Activated CD8-positive, alpha-beta T cell treated with anti-CD3 and anti-CD28 coated beads, Interleukin-2, amount 10 ng/mL, durations not matched to agents 7 days and 5 days (primary cell): ENCODE results near the gene DMGDH. TPM values are rescaled to one million over a fixed set of nuclear protein-coding genes. Genes with fewer than 3 reads are reported as not detected.

ENCODE experiments used
- ATAC-seq: fragments of 150-1000 bp; cut with Tn5 transposase; one replicate; pipeline ENCODE4 v1.10.0; 2021; ENCODE audit warnings: moderate library complexity
- CTCF ChIA-PET: fragments of 350-600 bp; sonication (Branson Sonifier 250); formaldehyde crosslinking; loops from one replicate; lab custom pipeline; 2021; ENCODE audit warnings: antibody characterized with exemption; lab: Charles Lee
- POLR2A ChIA-PET: fragments of 350-600 bp; sonication (Branson Sonifier 250); formaldehyde crosslinking; loops from one replicate; lab custom pipeline; 2021; ENCODE audit warnings: antibody characterized with exemption; lab: Charles Lee
- DNase-seq: peaks from one replicate; pipeline ENCODE4 v3.0.0-alpha.2; 2020
- H3K27ac Mint-ChIP-seq: one replicate; pipeline ENCODE4 v1.8.0; 2021; ENCODE audit warnings: mild to moderate bottlenecking, mixed read lengths
- H3K27me3 Mint-ChIP-seq: one replicate; pipeline ENCODE4 v1.8.0; 2021; ENCODE audit warnings: low read depth, mixed read lengths
- H3K36me3 Mint-ChIP-seq: one replicate; pipeline ENCODE4 v1.8.0; 2021; ENCODE audit warnings: low read depth, mixed read lengths
- H3K4me1 Mint-ChIP-seq: one replicate; pipeline ENCODE4 v1.8.0; 2021; ENCODE audit warnings: low read depth, mixed read lengths
- H3K4me3 Mint-ChIP-seq: one replicate; pipeline ENCODE4 v1.8.0; 2021; ENCODE audit warnings: mild to moderate bottlenecking, mixed read lengths
- H3K9me3 Mint-ChIP-seq: one replicate; pipeline ENCODE4 v1.8.0; 2022; ENCODE audit warnings: mixed read lengths; ENCODE audit not compliant: insufficient read depth
- total RNA-seq, 2 experiments: library from RNA; stranded (reverse); gene quantifications; one replicate each; pipeline ENCODE4 v1.2.3, GENCODE V29; 2021

Gene DMGDH
- total RNA-seq, 2 experiments from 2014 or later: not detected

- ATAC-seq (no peak), DNase-seq (no peak)
- H3K27me3 Mint-ChIP-seq: peaks cover 8% of the 10 kb centered on the region
- no peaks in the 10 kb centered on the region for H3K9me3 Mint-ChIP-seq
- H3K36me3 Mint-ChIP-seq: no peaks in the 10 kb centered on the region
- no peak overlapping the region for H3K27ac Mint-ChIP-seq
- no peaks in the 10 kb centered on the region for H3K4me1 Mint-ChIP-seq
- ChIA-PET POLR2A (no interaction called here), CTCF (no interaction called here)
- H3K4me3 Mint-ChIP-seq: no peak overlapping the region
These were observed 21.6 kb upstream of the DMGDH start for GRCh38 chr5:79091064-79091463.

GRCh38 chr5:79088507-79088906, 19.0 kb upstream of the DMGDH start:
- H3K36me3 Mint-ChIP-seq: no peaks in the 10 kb centered on the region
- H3K4me1 Mint-ChIP-seq: no peaks in the 10 kb centered on the region
- CTCF ChIA-PET: no interaction called here
- H3K9me3 Mint-ChIP-seq: no peaks in the 10 kb centered on the region
- no peak overlapping the region for H3K27ac Mint-ChIP-seq
- no peak overlapping the region for H3K4me3 Mint-ChIP-seq
- peaks cover 7% of the 10 kb centered on the region for H3K27me3 Mint-ChIP-seq
- no peak for ATAC-seq
- no peak for DNase-seq
- POLR2A ChIA-PET: no interaction called here

- Mint-ChIP-seq H3K27me3 (peaks cover 9% of the 10 kb centered on the region), H3K4me3 (no peak overlapping the region), H3K4me1 (no peaks in the 10 kb centered on the region), H3K9me3 (no peaks in the 10 kb centered on the region), H3K36me3 (no peaks in the 10 kb centered on the region), H3K27ac (no peak overlapping the region)
- ChIA-PET POLR2A (no interaction called here), CTCF (no interaction called here)
- ATAC-seq (no peak), DNase-seq (no peak)
These were observed 16.6 kb upstream of the DMGDH start for GRCh38 chr5:79086116-79086515.

- no peaks in the 10 kb centered on the region for H3K9me3 Mint-ChIP-seq
- H3K4me1 Mint-ChIP-seq: no peaks in the 10 kb centered on the region
- ATAC-seq (no peak), DNase-seq (no peak)
- no peaks in the 10 kb centered on the region for H3K36me3 Mint-ChIP-seq
- CTCF ChIA-PET: interaction anchor here (2.1 kb wide), 1 partner anchor 57 kb away, joined by 6 read pairs; no protein-coding TSS in a partner anchor
- H3K4me3 Mint-ChIP-seq: no peak overlapping the region
- peaks cover 7% of the 10 kb centered on the region for H3K27me3 Mint-ChIP-seq
- H3K27ac Mint-ChIP-seq: no peak overlapping the region
- POLR2A ChIA-PET: no interaction called here
These were observed 12.3 kb upstream of the DMGDH start for GRCh38 chr5:79081779-79082178.

- ATAC-seq: no peak
- H3K36me3 Mint-ChIP-seq: no peaks in the 10 kb centered on the region
- no peaks in the 10 kb centered on the region for H3K9me3 Mint-ChIP-seq
- H3K27ac Mint-ChIP-seq: no peak overlapping the region
- peaks cover 2% of the 10 kb centered on the region for H3K4me1 Mint-ChIP-seq
- DNase-seq: no peak
- CTCF ChIA-PET: no interaction called here
- POLR2A ChIA-PET: no interaction called here
- H3K4me3 Mint-ChIP-seq: no peak overlapping the region
- H3K27me3 Mint-ChIP-seq: peaks cover 4% of the 10 kb centered on the region
These were observed 11.3 kb upstream of the DMGDH start for GRCh38 chr5:79080804-79081203.

DNA sequence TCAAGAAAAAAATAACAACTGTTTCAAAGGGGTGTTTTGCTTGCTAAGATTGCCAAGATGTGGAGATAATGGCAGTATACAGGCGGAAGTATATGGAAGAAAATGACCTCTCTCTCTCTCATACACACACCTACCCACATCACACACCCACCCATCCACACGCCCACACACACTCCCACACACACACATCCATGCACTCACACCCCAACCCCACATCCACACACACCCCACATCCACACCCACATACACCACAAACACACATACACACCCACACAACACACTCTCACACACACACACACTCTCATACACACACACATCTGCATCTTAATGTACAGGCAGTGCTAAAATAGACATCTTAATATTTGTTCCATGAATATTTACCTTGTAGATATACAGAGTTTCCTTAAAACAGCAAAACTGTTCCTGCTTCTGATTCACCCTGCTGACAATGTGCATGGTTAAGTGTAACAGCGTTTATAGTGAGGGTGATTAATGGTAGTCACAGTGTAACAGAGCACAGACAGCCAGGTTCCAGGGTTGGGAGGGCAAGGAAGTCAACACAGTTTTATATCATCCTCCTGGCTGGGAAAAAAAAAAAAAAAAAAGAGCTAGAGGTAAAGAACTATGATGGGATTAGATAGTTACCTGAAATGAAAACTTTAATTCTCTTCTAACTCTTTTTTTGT, 8.3 kb upstream of the DMGDH start:
- Mint-ChIP-seq H3K9me3 (no peaks in the 10 kb centered on the region), H3K4me1 (peaks cover 12% of the 10 kb centered on the region), H3K4me3 (no peak overlapping the region), H3K27ac (no peak overlapping the region), H3K36me3 (no peaks in the 10 kb centered on the region), H3K27me3 (peaks cover 2% of the 10 kb centered on the region)
- ATAC-seq: no peak
- DNase-seq: no peak
- POLR2A ChIA-PET: no interaction called here
- CTCF ChIA-PET: interaction anchor here (3.8 kb wide), 1 partner anchor 52 kb away, joined by 19 read pairs; no protein-coding TSS in a partner anchor

GRCh38 chr5:79076819-79077218, 7.3 kb upstream of the DMGDH start:
- ChIA-PET CTCF (interaction anchor here (3.5 to 3.8 kb wide), 2 partner anchors 51 to 56 kb away, joined by 19 read pairs; no protein-coding TSS in a partner anchor), POLR2A (no interaction called here)
- no peaks in the 10 kb centered on the region for H3K9me3 Mint-ChIP-seq
- H3K4me3 Mint-ChIP-seq: no peak overlapping the region
- ATAC-seq: no peak
- H3K36me3 Mint-ChIP-seq: peaks cover 3% of the 10 kb centered on the region
- DNase-seq: no peak
- H3K27me3 Mint-ChIP-seq: peaks cover 5% of the 10 kb centered on the region
- no peak overlapping the region for H3K27ac Mint-ChIP-seq
- peaks cover 12% of the 10 kb centered on the region for H3K4me1 Mint-ChIP-seq

DNA sequence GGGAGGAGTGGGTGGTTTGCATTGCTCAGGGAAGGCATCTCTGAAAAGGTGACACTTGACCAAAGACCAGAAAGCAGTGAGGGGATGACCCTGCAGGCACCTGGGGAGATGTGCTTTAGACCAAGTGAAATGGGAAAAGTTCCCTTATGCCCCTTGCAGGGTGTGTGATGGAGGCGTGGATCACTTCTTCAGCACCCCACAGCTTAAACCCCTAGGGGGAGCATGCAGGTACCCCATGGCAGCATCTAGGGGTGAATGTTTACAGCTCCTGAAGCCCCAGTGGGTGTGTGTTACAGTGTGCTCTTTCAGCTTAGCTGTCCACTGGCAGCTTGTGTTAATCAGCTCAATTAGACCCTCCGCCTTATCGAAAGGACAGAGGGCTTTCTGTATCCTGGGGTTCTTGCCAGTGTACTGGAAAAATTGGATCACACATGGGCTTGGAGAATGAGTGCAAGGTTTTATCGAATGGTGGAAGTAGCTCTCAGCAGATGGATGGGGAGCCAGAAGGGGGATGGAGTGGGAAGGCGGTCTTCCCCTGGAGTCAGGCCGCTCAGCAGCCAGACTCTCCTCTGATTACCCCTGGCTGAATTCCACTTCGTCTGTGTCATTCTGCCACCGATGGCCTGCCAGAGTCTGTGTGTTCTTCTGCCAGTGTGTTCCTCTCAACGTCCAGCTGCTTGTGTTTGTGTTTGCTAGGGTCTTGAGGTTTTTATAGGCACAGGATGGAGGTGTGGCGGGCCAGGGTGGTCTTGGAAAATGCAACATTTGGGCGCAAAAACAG, 6.4 kb upstream of the DMGDH start:
- ChIA-PET CTCF (interaction anchor here (0.9 to 3.8 kb wide), 4 partner anchors 8 to 57 kb away, joined by 3 to 19 read pairs (median 11); no protein-coding TSS in a partner anchor), POLR2A (no interaction called here)

GRCh38 chr5:79074641-79075040, 5.2 kb upstream of the DMGDH start:
- Mint-ChIP-seq H3K27me3 (peaks cover 18% of the 10 kb centered on the region), H3K4me1 (peaks cover 12% of the 10 kb centered on the region), H3K27ac (no peak overlapping the region), H3K4me3 (no peak overlapping the region), H3K36me3 (peaks cover 3% of the 10 kb centered on the region), H3K9me3 (no peaks in the 10 kb centered on the region)
- DNase-seq: no peak
- no peak for ATAC-seq
- ChIA-PET CTCF (interaction anchor here (1.2 to 3.8 kb wide), 4 partner anchors 9 to 58 kb away, joined by 3 to 19 read pairs (median 12); no protein-coding TSS in a partner anchor), POLR2A (no interaction called here)

More for the DNA sequence above, 6.4 kb upstream of the DMGDH start:
- Mint-ChIP-seq H3K4me1 (peaks cover 12% of the 10 kb centered on the region), H3K9me3 (no peaks in the 10 kb centered on the region), H3K36me3 (peaks cover 3% of the 10 kb centered on the region), H3K4me3 (no peak overlapping the region), H3K27ac (no peak overlapping the region), H3K27me3 (peaks cover 10% of the 10 kb centered on the region)
- no peak for DNase-seq
- ATAC-seq: no peak

DNA sequence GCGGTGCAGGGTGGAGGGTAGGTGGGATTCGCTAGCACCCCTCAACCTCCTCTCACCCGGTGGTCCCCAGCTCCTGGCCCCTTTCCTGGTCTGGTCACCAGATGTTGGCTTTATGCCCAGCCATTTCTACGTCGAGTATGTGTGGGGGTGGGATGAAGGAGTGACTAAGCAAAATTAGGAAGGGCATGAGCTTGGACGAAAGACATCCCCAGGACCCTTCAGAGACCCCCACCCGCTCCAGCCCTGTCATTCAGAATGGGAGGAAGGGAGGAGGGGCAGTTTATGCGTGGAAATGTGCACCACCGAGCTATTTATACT, 835 bp upstream of the DMGDH start:
- ChIA-PET CTCF (no interaction called here), POLR2A (no interaction called here)
- ATAC-seq: no peak
- H3K9me3 Mint-ChIP-seq: no peaks in the 10 kb centered on the region
- H3K36me3 Mint-ChIP-seq: peaks cover 3% of the 10 kb centered on the region
- no peak overlapping the region for H3K27ac Mint-ChIP-seq
- H3K4me3 Mint-ChIP-seq: no peak overlapping the region
- H3K4me1 Mint-ChIP-seq: peaks cover 7% of the 10 kb centered on the region
- peaks cover 31% of the 10 kb centered on the region for H3K27me3 Mint-ChIP-seq
- no peak for DNase-seq

DNA sequence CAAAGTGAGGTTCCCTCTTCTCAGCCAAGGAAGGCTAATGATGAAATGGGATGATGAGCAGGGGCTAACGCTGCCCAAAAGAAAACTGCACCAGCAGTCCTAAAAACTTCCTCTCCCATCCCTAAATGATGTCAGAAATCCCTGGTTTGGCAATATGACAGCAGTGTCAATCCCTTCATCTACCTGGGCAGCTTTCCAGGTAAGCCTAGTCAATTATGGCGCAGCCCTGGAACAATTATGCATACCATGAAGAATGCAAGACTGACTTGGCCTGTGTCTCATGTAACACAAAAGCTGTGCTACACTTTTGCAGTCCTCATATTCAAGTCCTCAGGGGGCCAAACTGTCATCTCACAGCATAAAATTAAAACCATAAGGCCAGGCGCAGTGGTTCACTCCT, 7.0 kb downstream of the DMGDH start:
- Mint-ChIP-seq H3K4me3 (no peak overlapping the region), H3K27ac (no peak overlapping the region), H3K4me1 (no peaks in the 10 kb centered on the region), H3K27me3 (peaks cover 19% of the 10 kb centered on the region), H3K9me3 (no peaks in the 10 kb centered on the region), H3K36me3 (no peaks in the 10 kb centered on the region)
- CTCF ChIA-PET: no interaction called here
- POLR2A ChIA-PET: no interaction called here
- no peak for ATAC-seq
- DNase-seq: no peak

- CTCF ChIA-PET: interaction anchor here (0.9 kb wide), 1 partner anchor 73 kb away, joined by 4 read pairs; no protein-coding TSS in a partner anchor
- no peaks in the 10 kb centered on the region for H3K4me1 Mint-ChIP-seq
These were observed 9.8 kb downstream of the DMGDH start for GRCh38 chr5:79059674-79060073.

More at GRCh38 chr5:79059674-79060073, 9.8 kb downstream of the DMGDH start:
- no peaks in the 10 kb centered on the region for H3K36me3 Mint-ChIP-seq
- no peak overlapping the region for H3K27ac Mint-ChIP-seq
- no peaks in the 10 kb centered on the region for H3K9me3 Mint-ChIP-seq
- H3K4me3 Mint-ChIP-seq: no peak overlapping the region
- DNase-seq (no peak), ATAC-seq (no peak)
- peaks cover 18% of the 10 kb centered on the region for H3K27me3 Mint-ChIP-seq
- POLR2A ChIA-PET: interaction anchor here (0.6 kb wide), 1 partner anchor 74 kb away, joined by 3 read pairs; no protein-coding TSS in a partner anchor
